Upper lobe of left lung (tissue), 6 donors: ENCODE data around the gene CUEDC2. TPM values are rescaled to one million over a fixed set of nuclear protein-coding genes. Genes with fewer than 3 reads are reported as not detected.
A peak's percentile ranks its signal among the peaks of the same experiment; 100 is the strongest.

Experiments used
- ATAC-seq, 2 donors: fragments of 200-7000 bp; cut with Tn5 transposase; one replicate each; pipeline ENCODE4 v1.9.1; 2022; ENCODE audit warnings: mild to moderate bottlenecking in 2 of 2, moderate library complexity in 2 of 2; ENCODE audit not compliant: low FRiP score in 2 of 2
- DNase-seq, 2 donors: peaks; one replicate each; pipeline ENCODE4 v3.0.0-alpha.2; 2019 to 2020
- H3K27ac ChIP-seq, 4 donors: fragments of 200-600 bp; sonication (generic); one replicate each; pipeline ENCODE4 v1.5.1; 2016 to 2019
- H3K27me3 ChIP-seq, 4 donors: fragments of 200-600 bp; sonication (generic); one replicate each; pipeline ENCODE4 v1.5.1; 2017 to 2019
- H3K36me3 ChIP-seq, 4 donors: fragments of 200-600 bp; sonication (generic); one replicate each; pipeline ENCODE4 v1.5.1; 2016 to 2019
- H3K4me1 ChIP-seq, 4 donors: fragments of 200-600 bp; sonication (generic); one replicate each; pipeline ENCODE4 v1.5.1; 2018 to 2019
- H3K4me3 ChIP-seq, 4 donors: fragments of 200-600 bp; sonication (generic); one replicate each; pipeline ENCODE4 v1.5.1; 2017 to 2019; ENCODE audit warnings: mild to moderate bottlenecking in 2 of 4, moderate library complexity in 1 of 4
- H3K9me3 ChIP-seq, 4 donors: fragments of 200-600 bp; sonication (generic); one replicate each; pipeline ENCODE4 v1.5.1; 2018 to 2019
- CTCF ChIP-seq, 6 experiments: fragments of 450-650 bp in 4 of 6; fragments of 200-600 bp in 2 of 6; sonication (generic) in 2 of 6; IDR thresholded peaks; one replicate each; pipeline ENCODE4 v1.5.1; 2016 to 2019; ENCODE audit warnings: antibody characterized with exemption in 6 of 6
- EP300 ChIP-seq, 4 donors: sonication (generic); formaldehyde crosslinking; IDR thresholded peaks; one replicate each; pipeline ENCODE4 v1.5.1; 2017; ENCODE audit warnings: antibody characterized with exemption in 4 of 4, control low read depth in 2 of 4
- POLR2A ChIP-seq, 4 donors: fragments of 450-650 bp; IDR thresholded peaks; one replicate each; pipeline ENCODE4 v1.5.1; 2016 to 2017; ENCODE audit warnings: antibody characterized with exemption in 4 of 4, mild to moderate bottlenecking in 2 of 4
- POLR2AphosphoS5 ChIP-seq, 2 donors: sonication (generic); formaldehyde crosslinking; IDR thresholded peaks; one replicate each; pipeline ENCODE4 v1.5.1; 2017; ENCODE audit warnings: antibody characterized with exemption in 2 of 2
- WGBS, 2 donors: methylation state at CpG; one replicate each; pipeline ENCODE4 v1.1.5; 2017 to 2018; 5-methylcytosine and 5-hydroxymethylcytosine counted together
- total RNA-seq, 6 donors: library from RNA; depleted of rRNA in 4 of 6; stranded (reverse); fragments of >200 nt in 4 of 6; gene quantifications; one replicate each; pipeline versions ENCODE4 v1.1.0 to v1.2.1, GENCODE V29; 2016 to 2021
- donor health status: DM: no; HTN: no; CAD: no; lungs with moderate emphysema.
- donor health status: DM: no; HTN: yes; CAD: no; lungs with severe emphysema.

Gene CUEDC2
- total RNA-seq, 6 donors from 2014 or later: 33.1 to 67.1 (median 46.5) TPM

- no peak within 1 kb of the TSS for H3K27ac ChIP-seq
- ATAC-seq: no peak
- WGBS, 2 donors: 0 to 5% methylated on average over 1 to 31 of the region's 45 CpGs
- peaks cover 26 to 38% (median 33%) of the 10 kb centered on the region in 4 donors for H3K4me1 ChIP-seq
- peaks cover 0 to 17% (median 1%) of the 10 kb centered on the region in 4 donors for H3K27me3 ChIP-seq
- H3K9me3 ChIP-seq: peaks cover 0 to 3% (median 0%) of the 10 kb centered on the region in 4 donors
- peaks cover 0 to 8% (median 7%) of the 10 kb centered on the region in 4 donors for H3K36me3 ChIP-seq
- DNase-seq: peak in 1 of 2 donors; percentile 72
- peak within 1 kb of the TSS in 3 of 4 donors; percentile 69 to 94 (median 78) for H3K4me3 ChIP-seq
- TF ChIP-seq EP300 (IDR thresholded peaks at IDR 0.05) (no peak), CTCF (IDR thresholded peaks at IDR 0.05) (no peak), POLR2AphosphoS5 (IDR thresholded peaks at IDR 0.05) (no peak), POLR2A (IDR thresholded peaks at IDR 0.05) (no peak)
Measured at GRCh38 chr10:102418622-102419268, 13.6 kb downstream of the CUEDC2 start, which contains the start of gene PSD. TSS of gene PSD (minus strand) at chr10:102418785. CDS start at chr10:102417038, 1,747 bp downstream.

DNA sequence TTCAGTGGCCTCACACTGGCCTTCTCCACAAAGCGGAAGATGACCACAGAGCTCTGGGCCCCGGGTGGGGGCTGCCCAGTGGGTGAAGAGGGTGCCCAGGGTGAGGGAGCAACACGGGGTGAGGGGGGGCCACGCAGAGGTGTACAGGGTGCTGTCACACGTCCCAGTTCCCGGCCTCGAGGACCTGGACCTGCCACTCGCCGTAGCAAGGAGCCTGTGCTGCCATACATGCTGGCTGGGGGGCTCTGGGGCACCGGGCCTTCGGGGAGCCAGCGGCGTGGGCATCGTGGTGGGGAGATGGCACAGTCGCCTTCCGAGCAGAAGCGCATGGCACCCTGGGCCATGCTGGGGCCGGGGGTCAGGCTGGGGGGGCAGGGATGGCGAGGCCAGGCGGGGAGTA lies 15.7 kb downstream of the CUEDC2 start:
- WGBS, 2 donors: 78 to 88% methylated on average over 20 of the region's 20 CpGs
- H3K27me3 ChIP-seq: peaks cover 0 to 28% (median 4%) of the 10 kb centered on the region in 4 donors
- H3K9me3 ChIP-seq: peaks cover 0 to 3% (median 0%) of the 10 kb centered on the region in 4 donors
- H3K27ac ChIP-seq: no peak overlapping the region
- H3K4me3 ChIP-seq: no peak overlapping the region
- no peaks in the 10 kb centered on the region for H3K36me3 ChIP-seq
- peaks cover 16 to 18% (median 17%) of the 10 kb centered on the region in 4 donors for H3K4me1 ChIP-seq
- no peak for TF ChIP-seq POLR2AphosphoS5 (IDR thresholded peaks at IDR 0.05)
- TF ChIP-seq POLR2A (IDR thresholded peaks at IDR 0.05): no peak
- TF ChIP-seq CTCF (IDR thresholded peaks at IDR 0.05): no peak
- TF ChIP-seq EP300 (IDR thresholded peaks at IDR 0.05): no peak
- no peak for DNase-seq
- ATAC-seq: no peak

GRCh38 chr10:102416283-102416682 lies 16.1 kb downstream of the CUEDC2 start:
- TF ChIP-seq POLR2AphosphoS5 (IDR thresholded peaks at IDR 0.05): no peak
- TF ChIP-seq POLR2A (IDR thresholded peaks at IDR 0.05): no peak
- TF ChIP-seq CTCF (IDR thresholded peaks at IDR 0.05): no peak
- TF ChIP-seq EP300 (IDR thresholded peaks at IDR 0.05): no peak
- DNase-seq (no peak), ATAC-seq (no peak)
- H3K4me1 ChIP-seq: peaks cover 16 to 18% (median 17%) of the 10 kb centered on the region in 4 donors
- H3K9me3 ChIP-seq: peaks cover 0 to 3% (median 0%) of the 10 kb centered on the region in 4 donors
- H3K27me3 ChIP-seq: peaks cover 0 to 32% (median 6%) of the 10 kb centered on the region in 4 donors
- 53 to 70% methylated on average over 3 to 9 of the region's 9 CpGs for WGBS, 2 donors
- no peak overlapping the region for H3K27ac ChIP-seq
- no peaks in the 10 kb centered on the region for H3K36me3 ChIP-seq
- H3K4me3 ChIP-seq: no peak overlapping the region

- peaks cover 0 to 48% (median 15%) of the 10 kb centered on the region in 4 donors for H3K27me3 ChIP-seq
- H3K4me1 ChIP-seq: peaks cover 13 to 22% (median 20%) of the 10 kb centered on the region in 4 donors
- no peak overlapping the region for H3K4me3 ChIP-seq
- TF ChIP-seq POLR2A (IDR thresholded peaks at IDR 0.05): no peak
- no peak for TF ChIP-seq POLR2AphosphoS5 (IDR thresholded peaks at IDR 0.05)
- no peak for TF ChIP-seq CTCF (IDR thresholded peaks at IDR 0.05)
- no peak for TF ChIP-seq EP300 (IDR thresholded peaks at IDR 0.05)
- H3K27ac ChIP-seq: no peak overlapping the region
- DNase-seq (peak in 1 of 2 donors; percentile 73), ATAC-seq (no peak)
- 30 to 33% methylated on average over 11 to 20 of the region's 20 CpGs for WGBS, 2 donors
- no peaks in the 10 kb centered on the region for H3K9me3 ChIP-seq
- no peaks in the 10 kb centered on the region for H3K36me3 ChIP-seq
Measured at GRCh38 chr10:102414749-102415148, 17.6 kb downstream of the CUEDC2 start.
